ENCODE data around the gene SLC6A9.

SLC6A9 gene

DNA sequence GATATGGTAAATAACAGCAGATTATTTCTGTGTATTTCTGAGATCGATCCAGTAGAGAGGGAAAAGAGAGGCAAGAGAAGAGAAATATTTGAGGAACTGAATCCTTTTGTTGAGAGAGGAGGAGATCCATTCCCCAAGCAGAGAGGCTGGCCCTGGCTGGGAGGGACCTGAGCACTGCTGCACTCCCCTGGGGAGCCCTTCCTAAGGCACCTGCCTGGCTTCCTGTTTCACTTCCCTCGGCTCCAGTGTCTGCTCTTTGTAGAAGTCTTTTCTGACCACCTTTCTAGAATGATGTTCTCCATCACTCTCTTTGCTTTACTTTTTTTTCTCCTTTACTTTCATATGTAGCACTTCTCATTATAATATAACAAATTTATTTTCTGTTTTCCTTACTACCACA, 42.3 kb upstream of the SLC6A9 start:
- DNase-seq (ENCODE audit: low read depth, low spot score), result no peak
- no peak overlapping the region for H3K4me3 ChIP-seq (ENCODE audit: low read depth, low read length)
- POLR2A ChIA-PET, result no interaction called here
- TF ChIP-seq, protein P1, sequence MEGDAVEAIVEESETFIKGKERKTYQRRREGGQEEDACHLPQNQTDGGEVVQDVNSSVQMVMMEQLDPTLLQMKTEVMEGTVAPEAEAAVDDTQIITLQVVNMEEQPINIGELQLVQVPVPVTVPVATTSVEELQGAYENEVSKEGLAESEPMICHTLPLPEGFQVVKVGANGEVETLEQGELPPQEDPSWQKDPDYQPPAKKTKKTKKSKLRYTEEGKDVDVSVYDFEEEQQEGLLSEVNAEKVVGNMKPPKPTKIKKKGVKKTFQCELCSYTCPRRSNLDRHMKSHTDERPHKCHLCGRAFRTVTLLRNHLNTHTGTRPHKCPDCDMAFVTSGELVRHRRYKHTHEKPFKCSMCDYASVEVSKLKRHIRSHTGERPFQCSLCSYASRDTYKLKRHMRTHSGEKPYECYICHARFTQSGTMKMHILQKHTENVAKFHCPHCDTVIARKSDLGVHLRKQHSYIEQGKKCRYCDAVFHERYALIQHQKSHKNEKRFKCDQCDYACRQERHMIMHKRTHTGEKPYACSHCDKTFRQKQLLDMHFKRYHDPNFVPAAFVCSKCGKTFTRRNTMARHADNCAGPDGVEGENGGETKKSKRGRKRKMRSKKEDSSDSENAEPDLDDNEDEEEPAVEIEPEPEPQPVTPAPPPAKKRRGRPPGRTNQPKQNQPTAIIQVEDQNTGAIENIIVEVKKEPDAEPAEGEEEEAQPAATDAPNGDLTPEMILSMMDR (IDR thresholded peaks at IDR 0.05; ENCODE audit: insufficient read depth, low read length, missing control alignments), result no peak
- CTCF ChIA-PET, result no interaction called here

DNA sequence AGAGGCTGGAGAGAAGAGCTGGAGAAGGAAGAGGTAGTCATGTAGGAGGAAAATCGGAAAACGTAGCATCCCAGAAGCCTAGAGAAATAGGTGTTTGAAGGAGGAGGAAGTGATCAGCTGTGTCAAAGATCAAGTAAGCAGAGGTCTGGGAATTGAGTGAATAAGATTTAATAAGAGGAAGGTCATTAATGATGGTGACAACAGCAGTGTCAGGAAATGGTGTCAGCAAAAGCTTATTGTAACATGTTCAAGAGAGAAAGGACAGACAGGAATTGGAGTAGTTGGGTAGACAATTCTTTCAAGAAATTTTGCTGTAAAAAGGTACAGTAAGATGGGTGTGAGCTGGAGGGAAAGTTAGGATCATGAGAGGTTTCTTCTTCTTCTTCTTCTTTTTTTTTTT, 41.6 kb upstream of the SLC6A9 start:
- no peak overlapping the region for H3K4me3 ChIP-seq (ENCODE audit: low read depth, low read length)
- DNase-seq (ENCODE audit: low read depth, low spot score), result no peak
- ChIA-PET CTCF (interaction anchor here (1.1 to 1.3 kb wide), 3 partner anchors 13 to 24 kb away, joined by 3 to 4 read pairs (median 4); no protein-coding TSS in a partner anchor), POLR2A (no interaction called here)
- TF ChIP-seq, protein P1 (IDR thresholded peaks at IDR 0.05; ENCODE audit: insufficient read depth, low read length, missing control alignments), result no peak

GRCh38 chr1:44072204-44072603, 40.9 kb upstream of the SLC6A9 start:
- ChIA-PET CTCF (interaction anchor here (1.1 to 1.6 kb wide), 5 partner anchors 13 to 67 kb away, joined by 3 to 4 read pairs (median 4); no protein-coding TSS in a partner anchor), POLR2A (no interaction called here)
- TF ChIP-seq, protein P1 (IDR thresholded peaks at IDR 0.05; ENCODE audit: insufficient read depth, low read length, missing control alignments), result no peak
- H3K4me3 ChIP-seq (ENCODE audit: low read depth, low read length), result no peak overlapping the region
- peak; percentile 71 for DNase-seq (ENCODE audit: low read depth, low spot score)

GRCh38 chr1:44071461-44071860, 40.2 kb upstream of the SLC6A9 start:
- H3K4me3 ChIP-seq (ENCODE audit: low read depth, low read length), result no peak overlapping the region
- ChIA-PET POLR2A (no interaction called here), CTCF (interaction anchor here (1.0 to 1.6 kb wide), 4 partner anchors 22 to 66 kb away, joined by 3 to 5 read pairs (median 4); no protein-coding TSS in a partner anchor)
- TF ChIP-seq, protein P1 (IDR thresholded peaks at IDR 0.05; ENCODE audit: insufficient read depth, low read length, missing control alignments), result no peak
- no peak for DNase-seq (ENCODE audit: low read depth, low spot score)

GRCh38 chr1:44068442-44068921, 37.2 kb upstream of the SLC6A9 start:
- CTCF ChIA-PET, result interaction anchor here (0.8 to 3.9 kb wide), 5 partner anchors 10 to 305 kb away, joined by 3 to 12 read pairs (median 3); no protein-coding TSS in a partner anchor
- no peak for DNase-seq (ENCODE audit: low read depth, low spot score)
- POLR2A ChIA-PET, result no interaction called here
- TF ChIP-seq, protein P1 (IDR thresholded peaks at IDR 0.05; ENCODE audit: insufficient read depth, low read length, missing control alignments), result no peak
- H3K4me3 ChIP-seq (ENCODE audit: low read depth, low read length), result no peak overlapping the region

- ChIA-PET CTCF (interaction anchor here (0.8 to 3.9 kb wide), 4 partner anchors 10 to 62 kb away, joined by 3 to 12 read pairs (median 4); no protein-coding TSS in a partner anchor), POLR2A (no interaction called here)
- DNase-seq (ENCODE audit: low read depth, low spot score), result no peak
- TF ChIP-seq, protein P1 (IDR thresholded peaks at IDR 0.05; ENCODE audit: insufficient read depth, low read length, missing control alignments), result no peak
- no peak overlapping the region for H3K4me3 ChIP-seq (ENCODE audit: low read depth, low read length)
Observed at GRCh38 chr1:44067266-44068250, 36.3 kb upstream of the SLC6A9 start.
